Transverse colon (tissue), 4 donors: Measurements from ENCODE around the gene DGKD.

ENCODE experiments used
- CTCF ChIP-seq, 5 experiments: fragments of 200-600 bp in 3 of 5; fragments of 450-650 bp in 2 of 5; sonication (generic) in 3 of 5; IDR thresholded peaks; 1 replicate in 2 of 5; 2 replicates in 3 of 5; pipeline ENCODE4 v1.5.1; 2016 to 2017; ENCODE audit warnings: antibody characterized with exemption in 5 of 5, inconsistent platforms in 3 of 5, mild to moderate bottlenecking in 2 of 5, moderate library complexity in 1 of 5
- POLR2A ChIP-seq: fragments of 450-650 bp; IDR thresholded peaks from one replicate; pipeline ENCODE4 v1.6.1; 2016; ENCODE audit warnings: antibody characterized with exemption, mild to moderate bottlenecking, moderate library complexity
- POLR2AphosphoS5 ChIP-seq, 3 donors: sonication (generic); formaldehyde crosslinking; IDR thresholded peaks; one replicate each; pipeline ENCODE4 v1.6.1; 2016; ENCODE audit warnings: antibody characterized with exemption in 3 of 3

GRCh38 chr2:233438573-233439147 is 84.4 kb downstream of the DGKD start:
- TF ChIP-seq POLR2AphosphoS5 (IDR thresholded peaks at IDR 0.05) (no peak), POLR2A (no peak), CTCF (IDR thresholded peaks at IDR 0.05) (no peak)
